ENCODE measurements around the gene ANKRD23.
A peak's percentile ranks its signal among the peaks of the same experiment; 100 is the strongest.

The ANKRD23 gene

DNA sequence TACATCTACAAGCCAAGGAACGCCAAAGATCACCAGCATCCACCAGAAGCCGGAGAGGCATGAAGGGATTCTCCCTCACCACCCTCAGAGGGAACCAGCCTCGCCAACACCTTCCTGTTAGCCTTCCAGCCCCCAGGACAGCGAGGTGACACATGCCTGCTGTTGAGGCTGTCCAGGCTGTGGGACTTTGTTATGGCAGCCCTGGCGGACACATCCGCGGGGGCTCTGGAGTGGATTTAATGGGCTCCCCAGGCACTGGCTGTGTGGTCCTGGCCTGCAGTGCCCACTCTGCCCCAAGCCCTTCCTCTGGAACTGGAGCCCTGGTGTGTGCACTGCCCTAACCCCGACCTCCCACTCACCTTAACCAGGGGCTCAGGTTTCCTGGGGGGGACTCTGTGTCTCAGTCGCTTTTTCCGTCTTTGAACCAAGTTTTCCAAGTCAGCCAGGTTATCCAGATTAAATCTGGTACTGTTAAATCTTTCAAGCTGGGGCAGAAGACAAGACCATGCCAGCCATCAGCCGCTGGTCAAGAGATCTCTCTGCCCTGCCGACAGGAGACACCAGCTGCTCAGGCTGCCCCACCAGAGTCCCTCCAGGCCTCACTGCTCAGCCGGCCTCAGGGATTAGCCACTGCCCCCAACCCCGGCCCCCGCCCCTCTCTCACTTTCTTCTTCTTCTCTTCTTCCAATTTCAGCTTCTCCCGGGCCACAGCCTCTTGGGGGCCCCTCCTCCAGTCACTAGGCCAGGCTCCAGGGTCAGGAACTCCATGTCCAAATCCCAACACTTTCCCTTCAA is 1.9 kb downstream of the ANKRD23 start:
- no peak for DNase-seq (ENCODE audit: extremely low spot score, insufficient read length, low read depth)
- no peak for FAIRE-seq

DNA sequence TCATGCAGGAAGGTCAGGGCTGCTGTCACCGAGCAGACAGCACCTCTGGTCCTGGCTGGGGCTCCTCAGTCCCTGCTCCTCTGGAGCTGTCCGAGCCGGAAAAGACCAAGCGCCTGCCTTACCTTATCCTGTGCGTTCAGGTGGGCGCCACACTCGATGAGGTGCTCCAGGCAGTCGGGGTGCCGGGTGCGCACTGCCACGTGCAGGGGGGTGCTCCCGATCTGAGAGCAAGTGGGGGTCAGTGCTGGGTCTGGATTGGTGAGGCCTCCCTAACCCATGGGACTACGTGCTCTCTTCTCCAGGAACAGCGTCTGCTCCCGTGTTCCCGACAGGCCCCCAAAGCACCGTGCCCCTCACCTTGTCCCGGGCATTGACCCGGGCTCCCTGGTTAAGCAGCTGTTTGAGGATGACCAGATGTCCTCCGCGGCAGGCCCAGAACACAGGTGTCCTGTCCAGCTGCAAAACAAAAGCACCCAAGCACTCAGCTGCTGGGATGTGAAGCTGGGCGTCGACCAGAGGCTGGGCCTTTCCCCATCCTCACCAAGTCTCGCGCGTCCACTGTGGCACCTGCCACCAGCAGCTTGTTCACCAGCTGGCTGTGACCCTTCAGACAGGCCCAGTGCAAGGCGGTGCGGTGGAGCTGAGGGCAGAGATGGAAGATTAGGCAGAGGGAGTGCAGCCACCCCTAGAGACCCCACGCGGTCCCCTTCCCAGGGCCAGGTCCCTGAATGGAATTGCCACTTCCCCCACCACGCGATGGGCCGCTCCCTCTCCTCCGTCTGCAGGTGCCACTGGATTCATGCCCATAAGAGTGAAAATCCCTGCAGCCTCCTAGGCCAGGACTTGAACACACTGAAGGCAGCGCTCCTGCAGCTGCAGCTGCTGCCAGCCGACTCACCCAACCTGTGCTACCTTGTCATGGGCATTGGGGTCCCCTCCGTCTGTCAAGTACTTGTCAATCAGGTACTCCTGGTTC is 3.7 kb downstream of the ANKRD23 start:
- no peak for FAIRE-seq
- DNase-seq (ENCODE audit: extremely low spot score, insufficient read length, low read depth) = no peak

DNA sequence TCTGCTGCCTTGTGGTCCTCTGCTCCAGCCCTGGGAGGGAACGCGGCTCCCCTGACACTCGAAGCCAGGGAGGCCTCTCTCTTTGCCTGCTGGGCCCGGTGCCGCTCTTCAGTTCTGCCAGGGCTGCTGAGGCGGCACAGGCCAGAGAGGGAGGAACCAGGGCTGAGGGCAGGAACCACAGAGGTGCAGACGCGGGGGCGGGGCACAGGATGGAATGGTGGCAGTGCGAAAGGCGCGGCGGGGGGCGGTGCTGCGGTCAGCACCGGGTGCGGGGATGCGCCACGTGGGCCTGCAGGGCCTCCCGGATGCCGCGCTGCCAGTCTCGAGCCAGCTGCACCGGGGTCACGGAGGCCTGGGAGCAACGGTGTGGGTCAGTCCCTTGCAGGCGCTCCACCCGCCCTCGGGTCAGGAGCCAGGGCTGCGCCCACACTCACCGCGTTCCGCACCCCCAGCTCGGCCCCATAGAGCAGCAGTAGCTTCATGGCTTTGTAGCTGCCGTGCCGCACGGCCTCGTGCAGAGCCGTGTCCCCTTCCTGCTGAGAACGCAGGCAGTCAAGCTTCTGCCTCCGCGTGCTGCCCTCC is 4.4 kb downstream of the ANKRD23 start:
- FAIRE-seq = peak; percentile 66
- peak; percentile 25 for DNase-seq (ENCODE audit: extremely low spot score, insufficient read length, low read depth)

DNA sequence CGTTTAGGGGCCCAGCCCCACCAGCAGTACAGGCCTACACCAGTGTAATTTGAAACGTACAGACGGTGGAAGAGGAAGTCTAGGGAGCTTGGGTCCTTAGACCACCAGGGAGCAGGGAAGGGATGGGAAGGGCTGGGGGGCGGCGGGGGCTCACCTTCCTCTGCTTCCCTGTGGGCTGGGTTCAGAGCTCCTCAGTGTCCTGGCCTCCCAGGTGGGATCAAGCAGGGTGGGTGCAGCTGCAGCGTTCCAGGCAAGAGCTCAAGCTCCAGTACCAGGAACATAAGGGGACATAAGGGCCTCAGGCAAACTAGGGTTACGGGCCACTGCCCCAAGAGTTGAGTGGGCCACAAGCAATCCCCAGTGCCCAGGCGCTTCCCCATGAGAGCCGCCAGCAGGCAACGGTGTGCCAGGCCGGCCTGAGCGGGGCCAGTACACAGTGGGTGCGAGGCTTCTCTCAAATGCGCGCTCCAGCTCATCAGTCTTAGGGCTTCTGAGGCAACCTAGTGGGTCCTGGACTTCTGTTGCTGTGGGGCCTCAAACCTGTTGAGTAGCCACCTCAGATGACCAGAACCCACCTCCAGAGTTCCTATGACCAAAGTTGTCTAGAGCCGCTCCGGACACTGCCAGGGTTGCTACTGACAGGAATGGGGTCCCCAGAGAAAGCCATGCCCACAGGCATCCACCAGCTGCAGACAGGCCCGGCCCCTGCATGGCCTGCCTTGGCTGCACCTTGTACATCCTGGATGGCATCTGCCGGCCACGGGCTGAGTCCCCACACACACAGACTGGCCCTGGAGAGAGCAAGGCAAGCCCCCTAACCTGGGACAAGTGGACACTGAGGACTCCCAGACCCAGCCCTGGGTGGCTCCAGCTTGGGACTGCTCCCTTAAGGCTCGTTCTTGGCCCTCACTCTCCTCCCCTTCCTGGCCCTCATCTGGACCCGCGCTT is 5.2 kb downstream of the ANKRD23 start:
- DNase-seq (ENCODE audit: extremely low spot score, insufficient read length, low read depth) (no peak), FAIRE-seq (no peak)

DNA sequence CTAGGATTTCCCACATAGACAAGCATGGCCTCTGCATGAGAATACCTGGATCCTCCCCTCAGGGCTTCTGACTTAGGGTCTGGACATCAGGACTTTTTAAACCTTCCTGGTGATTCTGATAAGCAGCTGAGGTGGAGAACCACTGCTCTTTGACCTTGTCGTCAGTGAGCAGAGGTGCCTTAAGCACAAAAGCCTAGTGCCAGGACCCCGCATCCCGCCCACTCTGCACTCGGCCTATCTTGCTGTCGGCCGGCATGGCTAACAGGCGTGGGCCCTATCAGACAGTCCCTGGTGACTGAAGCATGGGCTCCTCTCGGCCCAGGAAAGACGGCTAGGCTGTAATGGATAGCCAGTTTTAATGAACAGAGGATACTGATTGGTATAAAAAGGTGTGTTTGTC is 6.2 kb downstream of the ANKRD23 start:
- no peak for FAIRE-seq

DNA sequence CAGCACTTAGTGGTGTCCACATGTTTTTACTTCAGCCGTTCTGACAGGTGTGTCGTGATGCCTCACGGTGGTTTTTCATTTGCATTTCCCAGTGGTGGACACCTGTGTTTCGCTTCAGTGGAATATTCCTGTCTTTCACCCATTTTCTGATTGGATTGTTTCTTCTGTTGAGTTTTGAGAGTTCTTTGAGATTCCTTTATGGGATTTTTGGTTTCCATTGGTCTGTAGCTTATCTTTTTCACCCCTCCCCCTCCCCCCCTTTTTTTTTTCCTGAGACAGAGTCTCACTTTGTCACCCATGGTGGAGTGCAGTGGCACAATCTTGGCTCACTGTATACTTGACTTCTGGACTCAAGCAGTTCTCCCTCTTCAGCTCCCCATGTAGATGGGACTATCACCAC is 8.0 kb downstream of the ANKRD23 start:
- FAIRE-seq = no peak
- DNase-seq (ENCODE audit: extremely low spot score, insufficient read length, low read depth) = no peak

More for the DNA sequence above, 6.2 kb downstream of the ANKRD23 start:
- no peak for DNase-seq (ENCODE audit: extremely low spot score, insufficient read length, low read depth)

DNA sequence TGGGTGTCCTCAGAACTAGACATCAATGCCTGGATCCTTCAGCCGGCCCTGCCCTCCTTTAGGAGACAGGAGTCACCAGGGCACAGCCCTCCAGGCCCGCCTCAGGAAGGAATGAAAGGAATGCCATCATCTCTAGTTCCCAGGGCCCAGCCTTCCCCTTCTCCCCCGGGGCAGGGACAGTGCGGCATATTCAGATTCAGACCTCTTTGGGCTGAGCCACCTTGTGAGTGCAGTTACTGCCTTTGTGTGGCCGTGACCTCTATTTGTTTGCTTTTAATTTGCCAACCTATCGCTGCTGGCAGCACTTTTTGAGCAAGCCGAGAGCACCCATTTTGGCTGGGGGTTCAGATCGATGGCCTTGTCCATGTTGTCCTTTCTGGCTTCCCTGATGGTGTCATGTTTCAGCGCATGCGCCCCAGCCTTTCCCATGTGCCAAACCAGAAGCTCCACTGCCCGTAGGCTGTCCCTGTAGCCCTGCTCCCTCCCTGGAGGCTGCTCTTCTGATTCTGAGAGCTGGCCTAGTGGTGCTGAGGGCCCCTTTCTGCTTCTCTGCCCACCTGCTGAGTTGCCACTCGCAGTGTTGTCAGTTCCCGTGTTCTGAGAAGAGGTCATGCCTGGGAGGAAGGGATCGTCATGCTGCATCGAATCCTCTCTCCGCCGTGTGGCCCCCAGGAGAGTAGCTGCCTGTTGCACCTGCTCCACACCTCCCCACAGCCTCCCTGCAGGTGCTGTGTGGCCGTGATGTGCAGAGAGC is 10.9 kb downstream of the ANKRD23 start:
- FAIRE-seq (no peak), DNase-seq (ENCODE audit: extremely low spot score, insufficient read length, low read depth) (no peak)

DNA sequence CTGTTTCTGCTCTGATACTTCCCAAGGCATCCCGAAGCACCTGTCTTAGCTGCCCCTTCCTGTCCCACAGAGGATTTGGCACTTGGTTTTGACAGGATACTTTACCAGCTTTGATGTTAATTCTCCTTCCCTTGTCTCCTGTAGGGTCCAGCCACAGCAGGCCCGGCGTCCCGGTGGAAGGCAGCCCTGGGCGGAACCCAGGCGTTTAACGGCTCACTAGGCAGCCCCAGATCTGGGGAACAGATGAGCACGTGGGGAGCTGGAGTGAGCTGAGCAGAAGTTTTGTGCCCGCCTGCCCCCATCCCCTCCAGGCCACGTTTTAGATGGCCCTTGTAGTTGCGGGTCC is 11.4 kb downstream of the ANKRD23 start:
- DNase-seq (ENCODE audit: extremely low spot score, insufficient read length, low read depth) (no peak), FAIRE-seq (no peak)

DNA sequence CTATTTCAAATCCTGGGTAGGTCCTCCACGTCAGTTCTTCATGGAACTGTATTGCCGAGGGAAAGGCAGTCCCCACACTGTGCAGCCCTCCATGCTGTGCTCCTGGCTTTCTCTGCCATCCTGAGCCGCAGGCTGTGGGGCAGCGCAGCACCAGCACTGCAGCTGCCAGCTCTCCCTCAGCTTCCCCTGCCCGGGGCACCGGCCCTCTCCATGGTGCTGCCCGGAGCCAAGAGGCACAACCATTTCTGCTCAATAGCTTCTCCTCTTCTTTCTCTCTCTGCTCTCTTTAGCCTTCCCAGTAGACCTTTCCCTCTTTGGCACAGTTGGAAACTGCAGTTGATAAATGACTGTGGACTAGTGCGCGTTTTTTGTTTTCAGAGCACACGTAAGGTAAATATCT is 12.1 kb downstream of the ANKRD23 start:
- FAIRE-seq (no peak), DNase-seq (ENCODE audit: extremely low spot score, insufficient read length, low read depth) (no peak)

DNA sequence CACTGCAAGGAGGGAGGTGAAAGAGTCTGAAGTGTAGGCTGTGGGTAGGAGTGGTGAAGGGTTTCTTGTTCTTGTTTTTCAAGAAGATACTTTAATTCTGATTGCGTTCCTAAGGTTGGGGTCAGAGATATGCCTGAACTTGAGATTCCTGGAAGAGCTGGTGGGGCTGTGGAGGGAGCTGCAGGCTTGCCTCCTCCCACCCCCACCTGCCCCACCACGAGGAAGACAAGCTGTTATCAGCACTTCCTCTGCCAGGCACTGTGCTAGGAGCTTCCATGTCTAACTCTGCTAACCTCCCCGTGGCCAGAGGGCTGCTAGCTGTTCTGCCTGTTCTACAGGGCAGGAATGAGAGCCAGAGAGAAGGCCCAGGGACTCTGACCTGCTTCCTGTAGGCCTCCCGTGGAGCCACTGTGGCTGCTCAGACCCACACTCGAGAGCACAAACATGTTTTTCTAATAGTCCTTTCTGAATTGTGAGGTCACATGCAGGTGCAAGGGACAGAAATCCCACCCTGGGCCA is 13.7 kb downstream of the ANKRD23 start:
- DNase-seq (ENCODE audit: extremely low spot score, insufficient read length, low read depth) (no peak), FAIRE-seq (no peak)

DNA sequence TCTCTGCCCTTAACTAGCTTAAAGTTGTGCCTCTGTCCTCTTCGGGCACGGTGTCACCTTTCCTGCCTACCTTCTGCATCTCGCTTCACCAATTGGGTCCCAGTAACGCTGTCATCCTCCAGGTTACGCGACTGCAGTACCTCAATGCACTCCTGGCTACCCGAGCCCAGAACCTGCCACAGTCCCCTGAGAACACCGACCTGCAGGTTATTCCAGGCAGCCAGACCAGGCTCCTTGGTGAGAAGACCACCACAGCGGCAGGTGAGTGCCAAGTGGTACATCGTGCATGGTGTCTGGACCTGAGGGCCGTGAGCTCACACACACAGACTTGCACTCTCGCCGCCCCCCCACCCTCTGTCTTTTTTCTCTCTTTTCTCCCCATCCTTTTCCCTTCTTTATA is 14.9 kb downstream of the ANKRD23 start:
- DNase-seq (ENCODE audit: extremely low spot score, insufficient read length, low read depth) = no peak
- FAIRE-seq = no peak

DNA sequence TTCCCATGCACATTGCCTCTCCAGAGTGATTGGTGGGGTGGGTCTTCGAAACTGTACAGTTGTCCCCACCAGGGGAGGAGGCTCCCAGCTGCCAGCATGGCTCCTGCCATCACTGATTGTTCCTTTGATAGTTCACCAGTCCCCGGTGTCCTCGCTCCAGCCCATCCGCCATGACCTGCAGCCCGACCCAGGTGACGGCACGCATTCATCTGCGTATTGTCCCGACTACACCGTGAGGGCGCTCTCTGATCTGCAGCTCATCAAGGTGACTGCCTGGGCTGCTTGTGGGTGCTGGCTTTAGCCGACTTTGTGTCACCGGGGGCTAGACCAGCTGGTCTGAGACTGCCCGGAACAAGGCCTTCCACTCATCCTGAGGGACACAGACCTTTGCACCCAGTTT is 15.4 kb downstream of the ANKRD23 start:
- FAIRE-seq (no peak), DNase-seq (ENCODE audit: extremely low spot score, insufficient read length, low read depth) (no peak)

DNA sequence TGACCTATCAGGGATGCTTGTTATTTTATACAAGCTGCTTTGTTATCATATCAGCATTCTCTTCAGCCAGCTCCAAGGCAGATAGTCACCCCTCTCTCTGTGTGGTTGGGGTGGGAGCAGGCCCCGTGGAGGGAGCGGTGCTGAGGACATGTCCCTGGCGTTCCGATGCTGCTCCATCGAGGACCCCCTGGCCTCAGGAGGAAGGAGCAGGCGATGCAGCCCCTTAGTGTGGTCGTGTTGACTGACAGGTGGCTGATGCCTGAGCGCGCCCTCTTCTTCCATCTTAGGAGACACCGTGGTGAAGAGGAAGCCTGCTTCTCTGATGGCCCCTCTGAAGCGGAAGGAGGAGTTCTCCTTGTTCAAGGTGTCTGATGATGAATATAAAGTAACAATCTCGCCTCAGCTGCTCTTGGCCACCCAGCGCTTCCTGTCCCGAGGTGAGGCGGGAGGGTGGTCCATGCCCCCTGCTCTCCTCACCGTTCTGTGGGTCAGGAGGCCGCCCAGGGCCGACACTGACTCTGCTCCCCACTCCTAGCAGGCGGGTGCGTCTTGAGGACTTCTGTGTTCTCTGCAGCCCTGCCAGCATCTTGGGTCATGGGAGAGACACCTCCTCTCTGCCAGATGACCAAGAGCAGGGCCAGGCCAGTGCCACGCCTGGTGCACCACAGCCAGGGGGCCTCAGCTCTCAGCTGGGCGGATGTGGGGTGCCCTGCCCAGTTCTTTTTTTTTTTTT is 17.1 kb downstream of the ANKRD23 start:
- DNase-seq (ENCODE audit: extremely low spot score, insufficient read length, low read depth) = no peak
- FAIRE-seq = no peak

DNA sequence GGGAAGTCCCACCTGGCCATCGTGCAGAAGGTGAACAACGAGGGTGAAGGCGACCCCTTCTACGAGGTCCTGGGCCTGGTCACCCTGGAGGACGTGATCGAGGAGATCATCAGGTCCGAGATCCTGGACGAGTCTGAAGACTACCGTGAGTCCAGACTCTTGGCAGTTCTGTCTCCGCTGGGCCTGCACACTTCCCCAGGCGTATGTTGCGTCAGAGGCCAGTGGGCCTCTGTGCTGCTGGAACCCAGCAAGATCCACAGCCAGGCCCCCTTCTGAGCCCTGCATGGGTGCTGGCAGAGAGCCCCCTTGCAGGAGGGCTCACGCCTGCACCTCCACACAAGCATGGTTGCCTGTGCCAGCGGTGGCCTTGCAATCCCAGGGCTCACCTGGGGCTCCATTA is 18.8 kb downstream of the ANKRD23 start:
- FAIRE-seq = no peak
- no peak for DNase-seq (ENCODE audit: extremely low spot score, insufficient read length, low read depth)

DNA sequence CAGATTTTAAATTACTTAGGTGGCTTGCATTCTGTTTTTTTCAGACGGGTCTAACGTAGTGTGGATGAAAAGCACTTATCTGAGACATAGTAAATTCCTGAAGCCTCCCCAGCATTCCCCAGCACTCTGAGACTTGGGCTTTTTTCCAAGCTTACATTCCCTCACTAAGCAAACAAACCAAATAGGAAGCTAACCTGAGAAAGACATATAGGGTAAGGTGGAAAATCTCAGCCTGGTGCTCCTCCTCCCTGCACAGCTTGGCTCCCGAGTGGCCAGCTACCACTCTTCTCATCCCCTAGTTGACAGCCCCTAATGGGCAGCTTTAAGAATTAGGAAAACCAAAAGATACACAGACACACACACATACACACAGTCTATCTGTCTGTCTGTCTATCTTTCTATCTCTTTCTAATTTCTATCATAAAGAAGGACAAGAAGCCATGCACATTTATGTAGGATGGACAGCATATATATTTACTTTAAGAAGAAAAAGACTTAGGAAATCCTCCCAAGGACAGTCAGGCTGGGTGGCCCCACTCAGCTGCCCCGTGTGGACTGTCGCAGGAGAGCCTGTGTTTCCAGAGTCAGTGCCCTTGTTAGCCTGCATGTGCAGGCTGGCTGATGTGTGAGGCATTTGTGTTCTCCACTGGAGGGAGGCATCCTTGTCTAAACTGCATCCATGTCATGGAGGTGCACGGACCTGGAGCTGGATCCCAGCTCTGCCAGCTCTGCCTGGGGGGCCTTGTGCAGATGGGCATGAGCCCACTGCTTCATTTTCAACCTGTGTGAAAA is 19.5 kb downstream of the ANKRD23 start:
- FAIRE-seq (no peak), DNase-seq (ENCODE audit: extremely low spot score, insufficient read length, low read depth) (no peak)

DNA sequence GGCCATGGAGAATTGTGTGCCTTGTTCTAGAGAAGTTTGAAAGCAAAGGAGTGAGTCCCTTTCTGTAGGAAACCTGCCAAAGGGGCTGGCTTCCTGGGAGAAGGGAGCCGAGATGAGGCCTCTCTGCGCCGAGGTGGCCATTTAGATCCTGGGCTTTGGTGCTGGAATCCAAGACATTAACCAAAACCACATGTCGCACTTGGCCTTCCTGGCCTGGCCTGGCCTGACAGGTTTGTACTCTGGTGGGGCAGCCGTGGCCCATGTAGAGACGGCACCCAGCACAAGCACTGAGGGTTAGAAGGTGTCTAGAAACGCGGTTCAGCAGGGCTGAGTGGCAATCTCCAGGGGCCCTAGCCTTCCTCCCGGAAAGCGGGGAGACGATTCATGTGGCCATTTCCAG is 20.6 kb downstream of the ANKRD23 start:
- DNase-seq (ENCODE audit: extremely low spot score, insufficient read length, low read depth) = no peak
- FAIRE-seq = no peak

DNA sequence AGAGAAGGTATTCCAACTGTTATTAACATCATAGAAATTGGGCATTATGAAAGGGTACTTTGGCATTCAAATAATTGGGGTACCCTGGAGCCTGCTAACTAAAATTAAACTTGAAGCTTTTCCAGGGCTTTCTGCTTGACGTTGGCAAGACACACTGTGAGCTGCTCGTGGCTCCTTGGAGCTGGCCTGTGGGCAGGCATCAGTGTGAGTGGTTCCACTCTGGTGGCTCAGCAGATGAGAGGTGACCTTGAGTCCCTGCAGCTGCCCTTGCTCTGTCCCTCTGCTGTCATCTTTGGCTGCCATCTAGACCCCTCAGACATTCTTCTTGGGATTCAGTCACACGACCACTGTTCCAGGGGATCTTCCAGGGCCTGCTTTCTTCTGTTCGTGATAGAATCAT is 21.0 kb downstream of the ANKRD23 start:
- FAIRE-seq (no peak), DNase-seq (ENCODE audit: extremely low spot score, insufficient read length, low read depth) (no peak)
